Mucosa of descending colon (tissue), 3 donors: ENCODE measurements around the gene HTRA2. TPM values are rescaled to one million over a fixed set of nuclear protein-coding genes. Genes with fewer than 3 reads are reported as not detected.
A peak's percentile ranks its signal among the peaks of the same experiment; 100 is the strongest.

Experiments
- ATAC-seq: fragments of 200-7000 bp; cut with Tn5 transposase; one replicate; pipeline ENCODE4 v1.9.1; 2020; ENCODE audit warnings: mild to moderate bottlenecking, moderate library complexity
- DNase-seq, 3 donors: peaks; one replicate each; pipeline ENCODE4 v3.0.0-alpha.2; 2020
- H3K36me3 ChIP-seq: fragments of 200-600 bp; one replicate; pipeline ENCODE4 v1.8.0; 2021; ENCODE audit warnings: low read depth, mild to moderate bottlenecking
- H3K4me1 ChIP-seq: fragments of 200-600 bp; one replicate; pipeline ENCODE4 v1.8.0; 2021; ENCODE audit warnings: low read depth, mild to moderate bottlenecking
- H3K4me3 ChIP-seq: fragments of 200-600 bp; one replicate; pipeline ENCODE4 v1.8.0; 2021; ENCODE audit warnings: mild to moderate bottlenecking
- H3K9me3 ChIP-seq: fragments of 200-600 bp; one replicate; pipeline ENCODE4 v1.8.0; 2021; ENCODE audit warnings: mild to moderate bottlenecking
- intact Hi-C, 2 donors: fragments of 100-400 bp; cut with DNase I in 1 of 2; cut with micrococcal nuclease in 1 of 2; formaldehyde crosslinking; loops; one replicate each; pipeline versions ENCODE4 v1.11.0 to v1.11.1; 2022; cut with DNase I, micrococcal nuclease
- total RNA-seq, 3 donors: library from RNA; stranded (reverse); fragmentation: NEBNext Ultra II Directional in 2 of 3; extraction: Animal tissue kit (Norgen Biotek cat#: 25700) in 2 of 3; gene quantifications; one replicate each; pipeline versions ENCODE4 v1.2.1 to v1.2.4, GENCODE V29; 2021 to 2023
- TF ChIP-seq, protein P1 (sequence below): fragments of 200-600 bp; IDR thresholded peaks from one replicate; pipeline ENCODE4 v1.8.0; 2022; ENCODE audit warnings: antibody characterized with exemption, mild to moderate bottlenecking
- donor health status: DM: no; HTN: no; CAD: no; lungs with moderate emphysema.
- donor health status: DM: no; HTN: no; CAD: no.
- donor health status: DM: no; HTN: yes; CAD: no.

The HTRA2 gene
- total RNA-seq, 3 donors from 2014 or later, result 22.2 to 37.1 (median 23.3) TPM

DNA sequence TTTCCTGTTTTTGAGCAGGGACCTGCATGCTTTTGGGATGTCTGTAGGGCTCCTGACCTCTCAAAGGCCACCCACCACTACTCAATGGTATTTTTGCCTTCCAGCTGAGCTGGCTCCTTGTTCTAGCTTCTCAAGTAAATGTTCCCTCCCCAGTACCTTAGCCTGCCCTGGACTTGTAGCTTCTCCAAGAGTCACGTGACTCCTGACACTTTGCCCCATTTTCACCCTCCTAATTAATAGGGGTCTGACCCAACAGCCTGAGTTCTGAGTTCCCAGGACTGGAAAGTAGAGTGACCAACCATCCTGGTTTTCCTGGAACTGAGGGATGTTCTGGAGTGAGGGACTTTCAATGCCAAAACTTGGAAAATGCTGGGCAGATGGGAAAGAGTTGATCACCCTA is 34.3 kb upstream of the HTRA2 start:
- TF ChIP-seq, protein P1, sequence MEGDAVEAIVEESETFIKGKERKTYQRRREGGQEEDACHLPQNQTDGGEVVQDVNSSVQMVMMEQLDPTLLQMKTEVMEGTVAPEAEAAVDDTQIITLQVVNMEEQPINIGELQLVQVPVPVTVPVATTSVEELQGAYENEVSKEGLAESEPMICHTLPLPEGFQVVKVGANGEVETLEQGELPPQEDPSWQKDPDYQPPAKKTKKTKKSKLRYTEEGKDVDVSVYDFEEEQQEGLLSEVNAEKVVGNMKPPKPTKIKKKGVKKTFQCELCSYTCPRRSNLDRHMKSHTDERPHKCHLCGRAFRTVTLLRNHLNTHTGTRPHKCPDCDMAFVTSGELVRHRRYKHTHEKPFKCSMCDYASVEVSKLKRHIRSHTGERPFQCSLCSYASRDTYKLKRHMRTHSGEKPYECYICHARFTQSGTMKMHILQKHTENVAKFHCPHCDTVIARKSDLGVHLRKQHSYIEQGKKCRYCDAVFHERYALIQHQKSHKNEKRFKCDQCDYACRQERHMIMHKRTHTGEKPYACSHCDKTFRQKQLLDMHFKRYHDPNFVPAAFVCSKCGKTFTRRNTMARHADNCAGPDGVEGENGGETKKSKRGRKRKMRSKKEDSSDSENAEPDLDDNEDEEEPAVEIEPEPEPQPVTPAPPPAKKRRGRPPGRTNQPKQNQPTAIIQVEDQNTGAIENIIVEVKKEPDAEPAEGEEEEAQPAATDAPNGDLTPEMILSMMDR, result no peak
- DNase-seq (no peak), ATAC-seq (no peak)
- intact Hi-C loops, result no loop called here
- no peaks in the 10 kb centered on the region for H3K36me3 ChIP-seq
- H3K4me1 ChIP-seq, result peaks cover 18% of the 10 kb centered on the region
- no peaks in the 10 kb centered on the region for H3K9me3 ChIP-seq
- no peak overlapping the region for H3K4me3 ChIP-seq

DNA sequence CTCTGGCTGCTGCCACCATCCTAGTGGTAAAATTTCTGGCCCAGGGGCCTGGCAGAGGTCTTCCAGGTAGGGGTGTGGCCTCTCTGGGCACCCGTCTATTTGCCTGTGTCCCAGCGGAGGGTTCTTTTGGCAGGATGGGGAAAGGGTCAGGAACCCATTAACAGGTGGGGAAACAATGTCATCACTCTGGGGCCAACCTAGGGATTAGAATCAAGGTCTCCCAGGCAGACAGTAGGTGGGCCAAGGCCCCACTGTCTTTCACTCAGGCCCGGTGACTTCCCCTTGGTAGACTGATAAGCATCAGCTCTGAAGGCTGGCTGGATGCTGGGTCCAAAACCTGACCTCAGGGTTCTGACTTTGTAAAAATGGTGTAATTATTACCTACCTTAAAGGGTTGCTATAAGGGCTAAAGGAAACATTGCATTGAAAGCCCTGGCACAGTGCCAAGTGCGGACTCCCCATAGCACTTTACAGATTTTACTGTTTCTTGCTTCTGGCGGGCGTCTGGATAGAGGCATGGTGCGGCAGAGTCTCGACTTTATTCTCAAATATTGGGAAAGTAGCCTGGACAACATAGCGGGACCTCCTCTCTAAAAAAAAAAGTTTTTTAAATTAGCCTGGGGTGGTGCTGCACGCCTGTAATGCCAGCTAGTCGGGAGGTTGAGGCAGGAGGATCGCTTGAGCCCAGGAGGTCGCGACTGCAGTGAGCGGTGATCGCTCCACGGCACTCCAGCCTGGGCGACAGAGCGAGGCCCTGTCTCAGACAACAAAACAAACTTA is 32.5 kb upstream of the HTRA2 start:
- H3K4me1 ChIP-seq, result peaks cover 23% of the 10 kb centered on the region
- DNase-seq (no peak), ATAC-seq (no peak)
- intact Hi-C loops, result no loop called here
- H3K9me3 ChIP-seq, result no peaks in the 10 kb centered on the region
- no peaks in the 10 kb centered on the region for H3K36me3 ChIP-seq
- TF ChIP-seq, protein P1, result no peak
- H3K4me3 ChIP-seq, result no peak overlapping the region

DNA sequence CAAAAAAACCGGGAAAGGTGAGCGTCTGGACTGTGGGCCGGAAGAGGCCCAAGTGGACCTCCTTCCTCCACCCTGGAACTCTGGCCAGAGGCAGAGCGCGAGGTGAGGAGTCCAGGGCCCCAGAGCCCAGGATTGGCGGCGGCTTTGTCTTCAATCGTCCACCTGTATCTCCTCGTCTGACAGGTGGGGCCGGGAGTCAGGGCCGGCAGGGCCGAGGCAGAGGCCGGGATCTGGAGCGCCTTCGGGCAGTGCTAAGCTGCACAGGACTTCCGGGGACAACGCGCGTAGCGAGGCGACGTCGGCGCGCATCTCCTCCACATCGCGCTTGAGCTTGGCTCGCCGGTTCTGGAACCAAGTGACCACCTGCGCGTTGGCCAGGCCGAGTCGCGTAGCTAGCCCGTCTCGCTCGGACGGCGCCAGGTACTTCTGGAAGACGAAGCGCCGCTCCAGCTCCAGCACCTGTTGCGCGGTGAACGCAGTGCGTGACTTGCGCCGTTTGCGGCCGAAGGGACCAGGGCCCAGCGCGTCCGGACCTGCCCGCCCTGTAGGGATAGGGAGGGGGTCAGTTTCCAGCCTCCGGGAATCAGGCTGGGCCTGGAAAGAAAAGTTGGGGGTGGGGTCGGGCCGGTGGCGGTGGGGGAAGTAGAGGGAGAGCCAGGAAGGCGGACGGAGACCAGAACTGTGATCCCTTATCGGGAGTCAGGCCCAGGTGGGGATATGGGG is 31.8 kb upstream of the HTRA2 start:
- Histone ChIP-seq H3K4me1 (peaks cover 24% of the 10 kb centered on the region), H3K9me3 (no peaks in the 10 kb centered on the region), H3K36me3 (no peaks in the 10 kb centered on the region), H3K4me3 (no peak overlapping the region)
- intact Hi-C loops, result no loop called here
- peak in 2 of 3 donors; percentile 74 for DNase-seq
- peak; percentile 63 for ATAC-seq
- TF ChIP-seq, protein P1, result no peak

DNA sequence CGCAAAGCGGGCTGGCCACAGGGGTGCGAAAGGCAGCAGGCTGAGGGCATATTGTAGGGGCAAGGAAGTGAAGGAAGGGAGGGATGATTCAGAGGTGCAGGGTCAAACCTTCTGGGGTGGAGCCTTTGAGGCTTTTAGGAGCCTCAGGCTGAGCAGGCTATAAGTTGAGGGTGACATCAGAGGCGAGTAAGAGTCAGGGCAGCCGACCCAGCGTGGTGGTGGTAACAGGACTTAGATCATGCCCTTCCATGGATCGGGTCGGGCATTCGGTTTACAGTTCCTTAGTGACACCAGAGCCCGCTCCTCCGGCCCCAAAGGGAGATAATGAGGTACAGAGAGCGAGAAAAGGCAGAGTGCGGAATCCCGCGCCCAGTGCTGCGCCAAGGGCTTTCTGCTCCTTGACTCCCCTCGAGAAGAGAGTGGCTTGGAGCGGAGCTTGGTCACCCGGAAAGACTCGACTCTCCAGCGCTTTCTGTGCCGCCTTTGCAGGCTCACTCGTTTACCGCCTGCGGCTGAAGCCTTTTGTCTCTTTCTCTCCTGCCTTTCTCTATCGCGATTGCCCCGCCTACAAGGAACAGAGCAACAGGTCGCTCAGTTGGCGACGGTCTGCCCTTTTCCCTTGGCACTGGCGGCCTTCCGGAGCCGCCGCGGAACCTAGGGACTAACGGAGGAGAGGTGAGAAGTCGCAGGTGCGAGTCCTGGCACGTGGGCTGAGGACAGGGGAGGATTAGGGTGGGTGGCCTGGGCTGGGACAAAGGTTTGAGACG is 31.1 kb upstream of the HTRA2 start:
- no peaks in the 10 kb centered on the region for H3K36me3 ChIP-seq
- no peaks in the 10 kb centered on the region for H3K9me3 ChIP-seq
- peak; percentile 41 for ATAC-seq
- TF ChIP-seq, protein P1, result no peak
- DNase-seq, result peak in 2 of 3 donors; percentile 49 to 59
- no peak overlapping the region for H3K4me3 ChIP-seq
- intact Hi-C loops, result no loop called here
- peaks cover 28% of the 10 kb centered on the region for H3K4me1 ChIP-seq

DNA sequence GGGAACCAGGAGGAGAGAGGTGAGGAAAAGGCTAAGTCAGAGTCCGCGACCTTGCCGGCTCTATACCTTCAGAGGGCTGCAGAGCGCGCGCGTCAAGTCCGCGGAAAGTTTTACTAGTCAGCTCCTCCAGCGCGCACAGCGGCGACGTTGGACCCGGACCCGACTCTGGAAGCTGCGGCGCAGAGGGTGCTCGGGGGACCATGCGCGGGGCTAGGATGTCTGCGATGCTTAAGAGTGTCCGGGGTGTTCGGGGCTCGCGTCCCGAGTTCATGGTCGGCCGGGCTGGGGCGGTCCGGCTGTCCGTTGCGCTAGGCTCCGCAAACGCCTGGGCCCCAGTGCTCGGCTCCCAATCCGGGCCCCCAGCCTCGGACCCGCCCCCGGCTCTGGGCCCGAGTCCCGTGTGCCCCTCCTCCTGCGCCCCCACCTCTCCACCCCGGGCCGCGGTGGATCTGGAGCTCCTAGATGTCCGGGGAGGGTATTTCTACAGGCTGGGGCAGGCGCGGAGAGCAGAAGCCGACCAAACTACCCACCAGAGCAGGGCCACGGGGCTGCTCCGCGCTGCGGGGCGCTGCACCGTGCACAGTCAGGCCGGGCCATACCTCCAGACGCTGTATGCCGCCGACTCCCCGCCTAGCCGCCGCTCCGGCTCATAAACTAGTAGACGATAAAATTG is 30.3 kb upstream of the HTRA2 start, which contains the start of gene LBX2:
Gene LBX2 (minus strand): TSS at position 337 of the 673 bp plus-strand sequence. CDS start 66 bp downstream, at position 271.
- H3K4me1 ChIP-seq, result peaks cover 33% of the 10 kb centered on the region
- H3K9me3 ChIP-seq, result no peaks in the 10 kb centered on the region
- TF ChIP-seq, protein P1, result no peak
- intact Hi-C loops, result no loop called here
- peak; percentile 25 for ATAC-seq
- H3K36me3 ChIP-seq, result no peaks in the 10 kb centered on the region
- peak in 2 of 3 donors; percentile 44 to 63 for DNase-seq
- no peak within 1 kb of the TSS for H3K4me3 ChIP-seq
